GM12801 (cell line): ENCODE measurements around the gene SELENOV.

Experiments
- CTCF ChIP-seq: IDR thresholded peaks from one replicate; pipeline ENCODE4 v1.5.1; 2011; ENCODE audit warnings: control low read depth; ENCODE audit not compliant: insufficient read length; ENCODE audit errors: extremely low read depth

SELENOV gene

GRCh38 chr19:39472746-39473442 is 42.0 kb upstream of the SELENOV start:
- TF ChIP-seq CTCF, result no peak

DNA sequence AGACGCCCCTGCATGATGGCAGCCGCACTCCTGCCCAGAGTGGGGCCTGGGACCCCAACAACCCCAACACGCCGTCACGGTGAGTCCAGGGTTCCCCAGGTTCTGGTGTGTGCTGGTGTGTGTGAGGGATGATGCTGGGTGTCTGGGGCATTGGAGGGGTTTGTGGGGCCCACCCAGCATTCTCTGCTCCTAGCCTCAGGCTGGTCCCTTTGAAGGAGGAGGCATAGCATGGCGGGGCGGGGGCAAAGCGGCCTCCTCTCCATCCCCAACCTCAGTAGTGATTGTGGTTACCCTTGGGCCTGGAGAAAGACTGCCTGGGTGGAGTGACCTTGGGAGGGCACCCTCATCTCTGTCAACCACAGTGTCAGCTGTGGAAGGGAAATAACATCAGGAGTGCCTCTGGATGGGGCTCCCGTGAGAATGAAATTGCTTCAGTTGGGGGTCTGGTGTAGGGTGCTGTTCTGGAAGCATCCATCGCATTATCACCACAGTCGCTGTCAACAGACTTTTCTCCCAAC is 41.4 kb upstream of the SELENOV start:
- no peak for TF ChIP-seq CTCF

DNA sequence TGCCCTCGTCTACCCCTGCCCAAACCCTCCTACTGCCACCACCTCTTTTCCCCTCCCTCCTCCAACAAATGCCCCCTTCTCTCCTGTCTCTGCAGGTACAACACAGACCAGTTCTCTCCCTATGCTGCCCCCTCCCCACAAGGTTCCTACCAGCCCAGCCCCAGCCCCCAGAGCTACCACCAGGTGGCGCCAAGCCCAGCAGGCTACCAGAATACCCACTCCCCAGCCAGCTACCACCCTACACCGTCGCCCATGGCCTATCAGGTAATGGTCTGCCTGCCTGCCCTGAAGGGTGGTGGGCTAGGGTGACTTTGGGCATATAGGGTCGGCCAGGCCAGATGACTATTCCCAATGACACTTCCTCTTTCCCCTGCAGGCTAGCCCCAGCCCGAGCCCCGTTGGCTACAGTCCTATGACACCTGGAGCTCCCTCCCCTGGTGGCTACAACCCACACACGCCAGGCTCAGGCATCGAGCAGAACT is 40.8 kb upstream of the SELENOV start:
- TF ChIP-seq CTCF, result no peak

- no peak for TF ChIP-seq CTCF
Observed at GRCh38 chr19:39475748-39476147, 39.2 kb upstream of the SELENOV start.

GRCh38 chr19:39479916-39480315 is 35.0 kb upstream of the SELENOV start:
- no peak for TF ChIP-seq CTCF

GRCh38 chr19:39480337-39481228 is 34.4 kb upstream of the SELENOV start, which contains the start of gene TIMM50:
Gene TIMM50, plus strand, starts transcription at chr19:39480838. Its CDS starts 16 bp downstream, at chr19:39480854.
- no peak for TF ChIP-seq CTCF

DNA sequence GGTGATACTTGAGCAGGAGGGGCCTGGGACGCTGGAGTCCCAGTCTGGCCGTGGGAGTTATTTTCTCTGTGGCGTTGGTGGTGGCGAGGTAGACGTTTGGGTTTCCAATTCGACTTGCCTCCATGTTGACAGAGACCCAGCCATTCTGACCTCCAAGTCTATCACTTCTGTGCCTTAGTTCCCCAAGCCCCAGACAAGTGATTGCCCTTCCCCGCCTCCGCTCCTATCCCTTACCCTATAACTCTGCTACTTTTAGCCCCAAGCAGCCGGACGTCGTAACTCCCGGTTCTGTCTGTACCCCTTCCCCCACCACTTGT is 33.8 kb upstream of the SELENOV start:
- no peak for TF ChIP-seq CTCF
